Ishikawa (cell line): ENCODE data around the gene PDZD7.

Source experiments
- CEBPB ChIP-seq: IDR thresholded peaks from 2 replicates; pipeline ENCODE4 v1.6.1; 2012
- EGR1 ChIP-seq: IDR thresholded peaks from 2 replicates; pipeline ENCODE4 v1.6.1; 2012
- EP300 ChIP-seq: IDR thresholded peaks from 2 replicates; pipeline ENCODE4 v1.6.1; 2012; ENCODE audit warnings: borderline replicate concordance
- FOXM1 ChIP-seq: IDR thresholded peaks from 2 replicates; pipeline ENCODE4 v1.6.1; 2012; ENCODE audit warnings: low read depth, borderline replicate concordance
- MAX ChIP-seq: IDR thresholded peaks from 2 replicates; pipeline ENCODE4 v1.6.1; 2012
- RAD21 ChIP-seq: IDR thresholded peaks from 2 replicates; pipeline ENCODE4 v1.6.1; 2012; ENCODE audit warnings: low read depth
- REST ChIP-seq: IDR thresholded peaks from 2 replicates; pipeline ENCODE4 v1.6.1; 2012; ENCODE audit warnings: low read depth, mild to moderate bottlenecking
- TCF12 ChIP-seq: IDR thresholded peaks from 2 replicates; pipeline ENCODE4 v1.6.1; 2012; ENCODE audit warnings: low read depth
- TEAD4 ChIP-seq: IDR thresholded peaks from 2 replicates; pipeline ENCODE4 v1.6.1; 2012
- YY1 ChIP-seq: IDR thresholded peaks from 2 replicates; pipeline ENCODE4 v1.6.1; 2012; ENCODE audit warnings: low read depth
- ZBTB7A ChIP-seq: IDR thresholded peaks from 2 replicates; pipeline ENCODE4 v1.6.1; 2012; ENCODE audit warnings: low read depth

GRCh38 chr10:101008823-101009423, 22.0 kb downstream of the PDZD7 start:
- TF ChIP-seq FOXM1 (no peak), EP300 (no peak), YY1 (no peak), TEAD4 (no peak), TCF12 (no peak), RAD21 (no peak), EGR1 (no peak), MAX (no peak), ZBTB7A (0 out of 2 replicates have a peak, but pooled peaks have one; percentile 59), REST (no peak), CEBPB (no peak)
